ENCODE measurements around the gene AGMAT.

Gene AGMAT

GRCh38 chr1:15584489-15585363 is at the start of gene AGMAT:
Gene AGMAT (minus strand): TSS chr1:15585051. CDS start chr1:15584967, 84 bp downstream.
- peak; percentile 21 for DNase-seq (ENCODE audit: low read depth)

- no peak for DNase-seq (ENCODE audit: low read depth)
Measured at GRCh38 chr1:15633756-15634420, 49.0 kb upstream of the AGMAT start.

GRCh38 chr1:15628003-15628402 is 43.2 kb upstream of the AGMAT start:
- DNase-seq (ENCODE audit: low read depth): no peak

GRCh38 chr1:15627343-15627988 is 42.6 kb upstream of the AGMAT start:
- DNase-seq (ENCODE audit: low read depth): no peak

- no peak for DNase-seq (ENCODE audit: low read depth)
Measured at GRCh38 chr1:15626269-15626950, 41.6 kb upstream of the AGMAT start.

GRCh38 chr1:15625056-15625917 is 40.4 kb upstream of the AGMAT start:
- no peak for DNase-seq (ENCODE audit: low read depth)

GRCh38 chr1:15624133-15624714 is 39.4 kb upstream of the AGMAT start:
- no peak for DNase-seq (ENCODE audit: low read depth)

- DNase-seq (ENCODE audit: low read depth): no peak
Measured at GRCh38 chr1:15623435-15623834, 38.6 kb upstream of the AGMAT start.

GRCh38 chr1:15622712-15623373 is 38.0 kb upstream of the AGMAT start:
- no peak for DNase-seq (ENCODE audit: low read depth)

GRCh38 chr1:15621975-15622374 is 37.1 kb upstream of the AGMAT start:
- DNase-seq (ENCODE audit: low read depth): no peak

- no peak for DNase-seq (ENCODE audit: low read depth)
Measured at GRCh38 chr1:15620902-15621682, 36.2 kb upstream of the AGMAT start.

- DNase-seq (ENCODE audit: low read depth): no peak
Measured at GRCh38 chr1:15620155-15620545, 35.3 kb upstream of the AGMAT start.

GRCh38 chr1:15618655-15619525 is 34.0 kb upstream of the AGMAT start:
- no peak for DNase-seq (ENCODE audit: low read depth)

- DNase-seq (ENCODE audit: low read depth): no peak
Measured at GRCh38 chr1:15618077-15618654, 33.3 kb upstream of the AGMAT start.

- peak; percentile 78 for DNase-seq (ENCODE audit: low read depth)
Measured at GRCh38 chr1:15617173-15618076, 32.6 kb upstream of the AGMAT start, which contains the start of gene DDI2. Gene DDI2 (plus strand): TSS chr1:15617458. CDS start chr1:15617671, 213 bp downstream.

- no peak for DNase-seq (ENCODE audit: low read depth)
Measured at GRCh38 chr1:15616373-15617172, 31.7 kb upstream of the AGMAT start.

Data from stimulated activated CD8-positive, alpha-beta memory T cell treated with anti-CD3 and anti-CD28 coated beads, Interleukin-7, amount 100 ng/mL, for 24 hours (primary cell).